ENCODE data around the gene HNRNPM. TPM values are rescaled to one million over a fixed set of nuclear protein-coding genes. Genes with fewer than 3 reads are reported as not detected.
"Not testable (repeated sequence)": the region's sequence is repeated elsewhere in the genome, so short reads cannot be mapped to it uniquely, and the experiment has no call there.

The HNRNPM gene
- total and polyA plus RNA-seq, 2 experiments from 2014 or later = 79.1 to 246 TPM

- DNase-seq (ENCODE audit: low read depth in 1 of 2, low spot score in 1 of 2) = no peak
- no peaks in the 10 kb centered on the region for H3K27me3 ChIP-seq
- TF ChIP-seq CTCF (IDR thresholded peaks at IDR 0.05; ENCODE audit: low read depth, low read length) = no peak
- no peak overlapping the region for H3K4me3 ChIP-seq
- H3K9me3 ChIP-seq (ENCODE audit: low read depth) = no peaks in the 10 kb centered on the region
- H3K36me3 ChIP-seq = no peaks in the 10 kb centered on the region
- H3K4me1 ChIP-seq (ENCODE audit: low read depth) = peaks cover 7% of the 10 kb centered on the region
- H3K27ac ChIP-seq = no peak overlapping the region
These were observed 65.9 kb downstream of the HNRNPM start for GRCh38 chr19:8510589-8511115.

GRCh38 chr19:8511573-8512101 is 66.9 kb downstream of the HNRNPM start:
- TF ChIP-seq CTCF (IDR thresholded peaks at IDR 0.05; ENCODE audit: low read depth, low read length) = no peak
- Histone ChIP-seq H3K9me3 (ENCODE audit: low read depth) (no peaks in the 10 kb centered on the region), H3K4me3 (no peak overlapping the region), H3K36me3 (no peaks in the 10 kb centered on the region), H3K4me1 (ENCODE audit: low read depth) (peaks cover 7% of the 10 kb centered on the region), H3K27me3 (no peaks in the 10 kb centered on the region), H3K27ac (no peak overlapping the region)
- DNase-seq (ENCODE audit: low read depth in 1 of 2, low spot score in 1 of 2) = no peak

GRCh38 chr19:8512115-8512967 is 67.6 kb downstream of the HNRNPM start:
- peak overlapping the region; percentile 100 for H3K27ac ChIP-seq
- no peak for TF ChIP-seq CTCF (IDR thresholded peaks at IDR 0.05; ENCODE audit: low read depth, low read length)
- DNase-seq (ENCODE audit: low read depth in 1 of 2, low spot score in 1 of 2) = peak in 1 of 2 donors; percentile 24

GRCh38 chr19:8513036-8513686 is 68.4 kb downstream of the HNRNPM start:
- H3K4me1 ChIP-seq (ENCODE audit: low read depth) = peaks cover 7% of the 10 kb centered on the region
- no peak for TF ChIP-seq CTCF (IDR thresholded peaks at IDR 0.05; ENCODE audit: low read depth, low read length)
- no peaks in the 10 kb centered on the region for H3K9me3 ChIP-seq (ENCODE audit: low read depth)
- DNase-seq (ENCODE audit: low read depth in 1 of 2, low spot score in 1 of 2) = no peak
- H3K27ac ChIP-seq = peak overlapping the region; percentile 100
- H3K4me3 ChIP-seq = peak overlapping the region; percentile 98
- H3K36me3 ChIP-seq = no peaks in the 10 kb centered on the region
- H3K27me3 ChIP-seq = no peaks in the 10 kb centered on the region

More at GRCh38 chr19:8512115-8512967, 67.6 kb downstream of the HNRNPM start:
- H3K9me3 ChIP-seq (ENCODE audit: low read depth) = no peaks in the 10 kb centered on the region
- no peaks in the 10 kb centered on the region for H3K36me3 ChIP-seq
- no peaks in the 10 kb centered on the region for H3K27me3 ChIP-seq
- no peak overlapping the region for H3K4me3 ChIP-seq
- peaks cover 7% of the 10 kb centered on the region for H3K4me1 ChIP-seq (ENCODE audit: low read depth)

- Histone ChIP-seq H3K27ac (peak within 1 kb of the TSS; percentile 100), H3K9me3 (ENCODE audit: low read depth) (no peaks in the 10 kb centered on the region), H3K4me1 (ENCODE audit: low read depth) (peaks cover 7% of the 10 kb centered on the region), H3K4me3 (peak within 1 kb of the TSS; percentile 98), H3K36me3 (no peaks in the 10 kb centered on the region), H3K27me3 (no peaks in the 10 kb centered on the region)
- peak; percentile 96 to 98 for DNase-seq (ENCODE audit: low read depth in 1 of 2, low spot score in 1 of 2)
- no peak for TF ChIP-seq CTCF (IDR thresholded peaks at IDR 0.05; ENCODE audit: low read depth, low read length)
These were observed 69.1 kb downstream of the HNRNPM start, which contains the start of gene ZNF414 for GRCh38 chr19:8513687-8514504. ZNF414 (minus strand) TSS chr19:8514167; CDS start chr19:8514046, 121 bp downstream.

- H3K36me3 ChIP-seq; H3K4me1 ChIP-seq (ENCODE audit: low read depth); DNase-seq (ENCODE audit: low read depth in 1 of 2, low spot score in 1 of 2); H3K9me3 ChIP-seq (ENCODE audit: low read depth); H3K27me3 ChIP-seq: not testable (repeated sequence)
- peak overlapping the region; percentile 98 for H3K4me3 ChIP-seq
- peak overlapping the region; percentile 100 for H3K27ac ChIP-seq
These were observed 69.8 kb downstream of the HNRNPM start for GRCh38 chr19:8514505-8515009.
